H1 (cell line): ENCODE data around the gene TAGLN2.

ENCODE experiments used
- ASH2L ChIP-seq: fragments of 200-600, 300-600 bp; sonication (generic); IDR thresholded peaks from one replicate; pipeline ENCODE4 v1.7.1; 2017; ENCODE audit warnings: low read length
- CREB1 ChIP-seq: IDR thresholded peaks from 2 replicates; pipeline ENCODE4 v1.6.1; 2012; ENCODE audit warnings: inconsistent platforms
- EP300 ChIP-seq, 2 experiments: IDR thresholded peaks; 1 replicate in 1 of 2; 2 replicates in 1 of 2; pipeline ENCODE4 v1.6.1; 2011 to 2012; ENCODE audit warnings: low read depth in 2 of 2, low read length in 2 of 2, mild to moderate bottlenecking in 2 of 2, borderline replicate concordance in 1 of 2, inconsistent platforms in 1 of 2, moderate library complexity in 1 of 2
- GTF2F1 ChIP-seq: IDR thresholded peaks from 2 replicates; pipeline ENCODE4 v1.6.1; 2012; ENCODE audit warnings: low read depth, low read length, improper control_type of control experiment, borderline replicate concordance
- POLR2AphosphoS5 ChIP-seq: IDR thresholded peaks from 2 replicates; pipeline ENCODE4 v1.6.1; 2011; ENCODE audit warnings: low read depth, low read length
- RFX5 ChIP-seq: IDR thresholded peaks from 2 replicates; pipeline ENCODE4 v1.6.1; 2011; ENCODE audit warnings: low read depth, low read length, improper control_type of control experiment, borderline replicate concordance
- SIN3A ChIP-seq, 2 experiments: IDR thresholded peaks in 1 of 2; conservative IDR thresholded peaks in 1 of 2; 2 replicates each; pipeline ENCODE4 v1.6.1; 2011 to 2012; ENCODE audit warnings: low read length in 2 of 2, improper control_type of control experiment in 1 of 2, low read depth in 1 of 2, mild to moderate bottlenecking in 1 of 2
- TAF7 ChIP-seq: optimal IDR thresholded peaks from 2 replicates; pipeline ENCODE3; 2011; ENCODE audit warnings: low read depth, mild to moderate bottlenecking, inconsistent platforms, low read length, moderate library complexity, borderline replicate concordance
- TF ChIP-seq, protein P1 (sequence below), 3 experiments: IDR thresholded peaks; 1 replicate in 2 of 3; 2 replicates in 1 of 3; pipeline versions ENCODE4 v1.5.1 to v1.6.1; 2011; ENCODE audit warnings: low read length in 3 of 3, mild to moderate bottlenecking in 3 of 3, inconsistent platforms in 2 of 3, low read depth in 1 of 3, moderate library complexity in 1 of 3; ENCODE audit not compliant: insufficient read depth in 1 of 3; ENCODE audit errors: control extremely low read depth in 1 of 3
- TF ChIP-seq, protein P2 (sequence below): IDR thresholded peaks from 2 replicates; pipeline ENCODE4 v1.6.1; 2011; ENCODE audit warnings: low read depth, mild to moderate bottlenecking, low read length; ENCODE audit not compliant: insufficient read depth
- TF ChIP-seq, protein P3 (sequence below): IDR thresholded peaks from 2 replicates; pipeline ENCODE4 v1.6.1; 2012; ENCODE audit warnings: inconsistent platforms
- TF ChIP-seq, protein P4 (sequence below): IDR thresholded peaks from 2 replicates; pipeline ENCODE4 v1.6.1; 2012; ENCODE audit warnings: low read length, inconsistent platforms

DNA sequence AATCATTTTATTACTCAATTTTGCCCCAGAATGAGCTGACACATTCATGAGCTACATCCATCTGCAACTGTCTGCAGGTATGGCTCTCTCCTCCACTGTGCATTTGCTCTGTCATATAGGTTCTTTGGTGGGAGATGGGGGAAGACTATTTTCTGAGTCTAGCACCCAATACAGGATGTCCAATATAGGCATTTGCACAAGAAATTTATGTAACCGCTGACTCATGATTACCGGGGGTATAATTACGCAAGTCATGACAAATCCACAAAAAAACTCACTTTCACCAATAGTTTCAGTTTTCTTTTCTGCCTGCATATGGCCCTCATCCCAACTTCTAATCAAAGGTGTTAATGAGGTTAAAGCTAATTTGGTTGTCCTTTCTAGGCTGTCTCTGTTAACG, 45.3 kb downstream of the TAGLN2 start:
- TF ChIP-seq, protein P1, sequence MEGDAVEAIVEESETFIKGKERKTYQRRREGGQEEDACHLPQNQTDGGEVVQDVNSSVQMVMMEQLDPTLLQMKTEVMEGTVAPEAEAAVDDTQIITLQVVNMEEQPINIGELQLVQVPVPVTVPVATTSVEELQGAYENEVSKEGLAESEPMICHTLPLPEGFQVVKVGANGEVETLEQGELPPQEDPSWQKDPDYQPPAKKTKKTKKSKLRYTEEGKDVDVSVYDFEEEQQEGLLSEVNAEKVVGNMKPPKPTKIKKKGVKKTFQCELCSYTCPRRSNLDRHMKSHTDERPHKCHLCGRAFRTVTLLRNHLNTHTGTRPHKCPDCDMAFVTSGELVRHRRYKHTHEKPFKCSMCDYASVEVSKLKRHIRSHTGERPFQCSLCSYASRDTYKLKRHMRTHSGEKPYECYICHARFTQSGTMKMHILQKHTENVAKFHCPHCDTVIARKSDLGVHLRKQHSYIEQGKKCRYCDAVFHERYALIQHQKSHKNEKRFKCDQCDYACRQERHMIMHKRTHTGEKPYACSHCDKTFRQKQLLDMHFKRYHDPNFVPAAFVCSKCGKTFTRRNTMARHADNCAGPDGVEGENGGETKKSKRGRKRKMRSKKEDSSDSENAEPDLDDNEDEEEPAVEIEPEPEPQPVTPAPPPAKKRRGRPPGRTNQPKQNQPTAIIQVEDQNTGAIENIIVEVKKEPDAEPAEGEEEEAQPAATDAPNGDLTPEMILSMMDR (IDR thresholded peaks at IDR 0.05; ENCODE audit: control extremely low read depth in 1 of 3, insufficient read depth in 1 of 3, low read depth in 1 of 3, low read length in 3 of 3): no peak
- TF ChIP-seq, protein P2, sequence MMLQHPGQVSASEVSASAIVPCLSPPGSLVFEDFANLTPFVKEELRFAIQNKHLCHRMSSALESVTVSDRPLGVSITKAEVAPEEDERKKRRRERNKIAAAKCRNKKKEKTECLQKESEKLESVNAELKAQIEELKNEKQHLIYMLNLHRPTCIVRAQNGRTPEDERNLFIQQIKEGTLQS: no peak
- TF ChIP-seq CREB1: no peak
- TF ChIP-seq SIN3A (conservative IDR thresholded peaks at IDR 0.05 in 1 of 2, IDR thresholded peaks at IDR 0.05 in 1 of 2; ENCODE audit: low read depth in 1 of 2, low read length in 2 of 2): no peak
- TF ChIP-seq POLR2AphosphoS5: no peak
- TF ChIP-seq EP300 (IDR thresholded peaks at IDR 0.05; ENCODE audit: borderline replicate concordance in 1 of 2, low read depth in 2 of 2, low read length in 2 of 2): no peak
- no peak for TF ChIP-seq TAF7
- TF ChIP-seq, protein P3, sequence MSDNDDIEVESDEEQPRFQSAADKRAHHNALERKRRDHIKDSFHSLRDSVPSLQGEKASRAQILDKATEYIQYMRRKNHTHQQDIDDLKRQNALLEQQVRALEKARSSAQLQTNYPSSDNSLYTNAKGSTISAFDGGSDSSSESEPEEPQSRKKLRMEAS: no peak
- TF ChIP-seq ASH2L: no peak
- TF ChIP-seq RFX5: no peak
- no peak for TF ChIP-seq GTF2F1
- TF ChIP-seq, protein P4, sequence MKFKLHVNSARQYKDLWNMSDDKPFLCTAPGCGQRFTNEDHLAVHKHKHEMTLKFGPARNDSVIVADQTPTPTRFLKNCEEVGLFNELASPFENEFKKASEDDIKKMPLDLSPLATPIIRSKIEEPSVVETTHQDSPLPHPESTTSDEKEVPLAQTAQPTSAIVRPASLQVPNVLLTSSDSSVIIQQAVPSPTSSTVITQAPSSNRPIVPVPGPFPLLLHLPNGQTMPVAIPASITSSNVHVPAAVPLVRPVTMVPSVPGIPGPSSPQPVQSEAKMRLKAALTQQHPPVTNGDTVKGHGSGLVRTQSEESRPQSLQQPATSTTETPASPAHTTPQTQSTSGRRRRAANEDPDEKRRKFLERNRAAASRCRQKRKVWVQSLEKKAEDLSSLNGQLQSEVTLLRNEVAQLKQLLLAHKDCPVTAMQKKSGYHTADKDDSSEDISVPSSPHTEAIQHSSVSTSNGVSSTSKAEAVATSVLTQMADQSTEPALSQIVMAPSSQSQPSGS: no peak
